Measurements from ENCODE around the gene OTOG.

Gene OTOG

GRCh38 chr11:17631702-17632365 lies 84.8 kb downstream of the OTOG start:
- Histone ChIP-seq H3K4me1 (ENCODE audit: control insufficient read depth in 1 of 2, insufficient read depth in 1 of 2, low read depth in 1 of 2, low read length in 1 of 2) (no peaks in the 10 kb centered on the region), H3K27me3 (peaks cover 22% of the 10 kb centered on the region), H3K4me3 (ENCODE audit: low read depth in 1 of 2, low read length in 1 of 2) (no peak overlapping the region), H3K36me3 (no peaks in the 10 kb centered on the region), H3K27ac (no peak overlapping the region), H3K9me3 (no peaks in the 10 kb centered on the region)
- no peak for TF ChIP-seq CTCF (IDR thresholded peaks at IDR 0.05)

GRCh38 chr11:17633279-17633986 lies 86.4 kb downstream of the OTOG start:
- Histone ChIP-seq H3K4me1 (ENCODE audit: control insufficient read depth in 1 of 2, insufficient read depth in 1 of 2, low read depth in 1 of 2, low read length in 1 of 2) (no peaks in the 10 kb centered on the region), H3K27me3 (peaks cover 10% of the 10 kb centered on the region), H3K9me3 (no peaks in the 10 kb centered on the region), H3K36me3 (no peaks in the 10 kb centered on the region), H3K27ac (no peak overlapping the region), H3K4me3 (ENCODE audit: low read depth in 1 of 2, low read length in 1 of 2) (no peak overlapping the region)
- no peak for TF ChIP-seq CTCF (IDR thresholded peaks at IDR 0.05)

- Histone ChIP-seq H3K36me3 (no peaks in the 10 kb centered on the region), H3K4me1 (ENCODE audit: control insufficient read depth in 1 of 2, insufficient read depth in 1 of 2, low read depth in 1 of 2, low read length in 1 of 2) (no peaks in the 10 kb centered on the region), H3K9me3 (no peaks in the 10 kb centered on the region), H3K27me3 (peaks cover 2% of the 10 kb centered on the region), H3K4me3 (ENCODE audit: low read depth in 1 of 2, low read length in 1 of 2) (no peak overlapping the region), H3K27ac (no peak overlapping the region)
- no peak for TF ChIP-seq CTCF (IDR thresholded peaks at IDR 0.05)
These were observed 87.1 kb downstream of the OTOG start for GRCh38 chr11:17633987-17634775.

GRCh38 chr11:17634776-17635550 lies 87.9 kb downstream of the OTOG start:
- no peak overlapping the region for H3K4me3 ChIP-seq (ENCODE audit: low read depth in 1 of 2, low read length in 1 of 2)
- no peaks in the 10 kb centered on the region for H3K9me3 ChIP-seq
- no peaks in the 10 kb centered on the region for H3K27me3 ChIP-seq
- H3K27ac ChIP-seq, result no peak overlapping the region
- H3K4me1 ChIP-seq (ENCODE audit: control insufficient read depth in 1 of 2, insufficient read depth in 1 of 2, low read depth in 1 of 2, low read length in 1 of 2), result no peaks in the 10 kb centered on the region
- TF ChIP-seq CTCF (IDR thresholded peaks at IDR 0.05), result no peak
- no peaks in the 10 kb centered on the region for H3K36me3 ChIP-seq

- H3K27ac ChIP-seq, result no peak overlapping the region
- H3K4me3 ChIP-seq (ENCODE audit: low read depth in 1 of 2, low read length in 1 of 2), result no peak overlapping the region
- H3K4me1 ChIP-seq (ENCODE audit: control insufficient read depth in 1 of 2, insufficient read depth in 1 of 2, low read depth in 1 of 2, low read length in 1 of 2), result no peaks in the 10 kb centered on the region
- no peak for TF ChIP-seq CTCF (IDR thresholded peaks at IDR 0.05)
- H3K9me3 ChIP-seq, result no peaks in the 10 kb centered on the region
- no peaks in the 10 kb centered on the region for H3K27me3 ChIP-seq
- no peaks in the 10 kb centered on the region for H3K36me3 ChIP-seq
These were observed 88.5 kb downstream of the OTOG start for GRCh38 chr11:17635551-17635938.
